IPS-18c (cell line): Measurements from ENCODE around the gene DGKG.

Source experiments
- H3K4me3 ChIP-seq: 2 replicates; pipeline ENCODE4 v1.7.0; 2013; ENCODE audit warnings: low read depth, mild to moderate bottlenecking, low read length, moderate library complexity; ENCODE audit not compliant: insufficient read depth
- H3K9me3 ChIP-seq: one replicate; pipeline ENCODE4 v1.6.1; 2013; ENCODE audit warnings: mild to moderate bottlenecking, low read length, moderate library complexity; ENCODE audit not compliant: control insufficient read depth, insufficient read depth

Gene DGKG

DNA sequence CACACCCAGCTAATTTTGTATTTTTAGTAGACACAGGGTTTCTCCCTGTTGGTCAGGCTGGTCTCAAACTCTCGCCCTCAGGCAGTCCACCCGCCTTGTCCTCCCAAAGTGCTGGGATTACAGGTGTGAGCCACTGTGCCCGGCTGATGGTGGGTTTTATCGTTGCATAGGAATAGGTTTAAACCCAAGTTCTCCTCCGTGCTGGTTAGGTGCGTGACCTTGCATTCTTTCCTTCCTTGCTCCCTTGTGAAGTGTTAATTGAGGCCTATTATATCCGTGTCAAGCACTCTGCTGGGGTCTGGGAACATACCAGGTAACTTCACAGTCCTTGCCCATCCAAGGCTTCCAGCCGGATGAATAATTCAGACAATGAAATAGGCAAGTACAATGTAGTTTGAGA lies 233.9 kb downstream of the DGKG start:
- Histone ChIP-seq H3K9me3 (peaks cover 2% of the 10 kb centered on the region), H3K4me3 (no peak overlapping the region)

DNA sequence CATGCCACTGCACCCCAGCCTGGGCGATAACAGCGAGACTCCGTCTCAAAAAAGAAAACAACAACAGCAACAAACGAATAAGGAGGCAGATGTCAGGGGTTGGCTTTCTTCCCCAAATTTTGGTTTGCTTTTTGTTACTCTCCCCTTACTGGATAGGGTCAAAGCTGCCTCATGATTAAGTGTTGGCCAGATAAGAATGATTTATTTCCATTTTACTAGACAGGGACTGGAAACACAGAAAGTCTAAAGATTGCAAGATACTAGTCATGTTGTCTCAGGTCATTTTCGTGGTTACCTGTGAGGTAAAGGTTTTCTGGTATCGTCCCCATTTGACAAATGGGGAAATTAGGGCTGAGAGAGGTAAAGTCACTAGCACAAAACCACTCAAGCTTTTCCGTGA lies 234.6 kb downstream of the DGKG start:
- Histone ChIP-seq H3K4me3 (no peak overlapping the region), H3K9me3 (peaks cover 2% of the 10 kb centered on the region)

DNA sequence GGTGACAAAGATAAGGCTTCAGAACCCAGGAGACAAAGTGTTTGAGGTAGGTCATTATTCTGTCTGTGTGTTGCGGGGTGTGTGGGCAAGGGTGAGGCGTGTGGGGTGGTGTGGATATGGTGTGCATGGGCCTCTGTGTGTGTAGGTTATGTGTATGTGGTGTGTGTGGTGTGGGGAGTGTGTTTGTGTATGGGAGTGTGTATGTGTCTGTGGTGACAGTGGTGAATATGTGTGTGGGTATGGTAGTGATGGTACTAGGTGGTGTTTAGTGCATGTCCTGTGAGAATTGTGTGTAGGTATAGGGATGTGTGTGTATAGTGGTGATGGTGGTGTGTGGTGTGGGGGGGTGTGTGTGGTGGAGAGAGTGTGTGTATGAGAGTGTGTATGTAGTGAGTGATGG lies 236.9 kb downstream of the DGKG start:
- Histone ChIP-seq H3K9me3 (peaks cover 2% of the 10 kb centered on the region), H3K4me3 (no peak overlapping the region)

DNA sequence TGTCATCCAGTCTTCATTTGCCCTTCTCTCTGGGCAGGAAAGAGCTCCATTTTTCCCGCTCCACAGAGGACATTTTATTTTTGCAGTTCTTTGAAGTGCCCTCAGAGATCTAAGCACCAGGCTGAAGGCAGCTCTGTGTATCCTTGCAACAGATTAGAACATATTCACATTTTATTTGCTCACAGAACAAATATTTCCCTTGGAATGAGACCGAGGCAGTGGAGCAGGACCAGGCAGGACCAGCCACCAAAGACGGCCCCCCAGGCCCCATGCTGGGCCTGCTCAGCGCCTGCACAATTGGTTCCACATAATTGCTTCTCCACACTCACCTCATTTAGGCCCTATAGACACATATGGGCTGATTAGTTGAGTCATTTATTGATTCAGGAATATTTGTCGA lies 237.4 kb downstream of the DGKG start:
- Histone ChIP-seq H3K9me3 (peaks cover under 1% of the 10 kb centered on the region), H3K4me3 (no peak overlapping the region)

DNA sequence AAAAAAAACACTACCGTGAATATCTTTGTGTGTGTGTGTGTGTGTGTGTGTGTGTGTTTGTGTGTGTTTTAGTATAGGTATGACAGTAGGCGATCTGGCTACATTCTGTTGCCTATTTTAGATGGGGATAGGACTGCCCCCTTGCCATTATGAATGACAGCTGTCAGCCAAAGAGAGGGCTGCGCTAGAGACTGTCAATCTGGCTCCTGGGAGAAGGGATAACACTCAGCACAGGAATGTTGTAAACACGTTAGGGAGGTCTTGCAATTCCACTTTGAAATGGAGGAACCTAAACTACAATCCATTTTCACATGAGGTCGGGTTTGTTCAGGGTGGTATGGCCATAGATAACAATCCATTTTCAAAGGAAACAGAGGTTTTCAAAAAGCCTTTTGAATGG lies 239.0 kb downstream of the DGKG start:
- Histone ChIP-seq H3K9me3 (no peaks in the 10 kb centered on the region), H3K4me3 (no peak overlapping the region)

DNA sequence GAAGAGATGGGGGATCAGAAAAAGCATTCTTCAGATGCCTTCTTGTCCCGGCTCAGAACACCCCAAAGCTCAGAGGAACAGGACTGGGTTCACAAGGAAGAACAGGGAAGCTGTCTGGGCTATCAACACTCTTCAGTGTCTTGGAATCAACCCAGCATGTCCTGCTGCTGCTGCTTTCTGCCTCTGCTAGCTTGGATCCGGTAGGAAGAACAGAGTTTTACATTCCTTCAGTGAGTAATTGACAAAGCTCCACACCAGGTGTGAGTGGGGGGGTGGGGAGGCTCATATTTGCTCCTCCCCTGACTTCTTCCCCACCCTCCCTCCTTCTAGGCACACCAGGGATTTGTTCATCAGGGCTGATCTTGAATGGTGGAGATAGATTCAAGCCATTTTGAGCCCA lies 240.1 kb downstream of the DGKG start:
- no peak overlapping the region for H3K4me3 ChIP-seq

DNA sequence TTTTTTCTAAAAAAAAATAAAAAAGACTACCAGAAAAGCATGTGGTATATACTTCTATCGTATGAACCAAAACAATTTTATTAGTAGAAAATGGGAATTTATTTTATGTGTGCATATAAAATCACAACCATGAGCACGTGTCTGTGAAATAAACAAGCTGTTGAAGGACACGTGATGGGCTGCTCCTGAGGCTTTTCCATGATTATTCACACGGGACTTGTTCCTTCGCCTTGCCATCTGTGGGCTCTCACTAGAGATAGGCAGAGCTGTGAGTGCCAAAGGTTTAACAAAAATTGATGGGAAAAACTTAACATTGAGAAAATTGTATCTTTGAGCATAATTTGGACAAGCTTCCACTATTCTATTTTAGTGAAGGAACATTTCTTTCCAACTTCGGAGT lies 240.8 kb downstream of the DGKG start:
- Histone ChIP-seq H3K4me3 (no peak overlapping the region), H3K9me3 (no peaks in the 10 kb centered on the region)

More for the DNA sequence above, 240.1 kb downstream of the DGKG start:
- no peaks in the 10 kb centered on the region for H3K9me3 ChIP-seq

DNA sequence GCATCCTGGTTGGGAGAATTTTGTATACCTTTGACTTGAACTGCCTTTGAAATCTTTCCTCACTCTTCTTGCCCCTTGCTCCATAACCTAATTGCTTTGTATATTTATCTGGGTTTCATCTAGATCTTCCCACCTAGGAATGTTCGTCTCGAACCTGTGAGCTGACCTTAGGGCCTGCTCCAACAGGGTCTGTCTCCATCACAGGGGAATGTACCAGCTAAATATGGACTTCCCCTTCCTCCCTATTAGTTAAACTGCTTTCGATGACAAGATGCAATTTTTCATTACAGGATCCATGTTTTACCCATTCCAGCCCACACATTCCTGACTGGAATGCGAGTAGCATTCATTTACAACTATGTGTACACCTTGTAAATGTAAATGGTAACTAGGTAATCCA lies 242.5 kb downstream of the DGKG start:
- Histone ChIP-seq H3K4me3 (no peak overlapping the region), H3K9me3 (no peaks in the 10 kb centered on the region)

DNA sequence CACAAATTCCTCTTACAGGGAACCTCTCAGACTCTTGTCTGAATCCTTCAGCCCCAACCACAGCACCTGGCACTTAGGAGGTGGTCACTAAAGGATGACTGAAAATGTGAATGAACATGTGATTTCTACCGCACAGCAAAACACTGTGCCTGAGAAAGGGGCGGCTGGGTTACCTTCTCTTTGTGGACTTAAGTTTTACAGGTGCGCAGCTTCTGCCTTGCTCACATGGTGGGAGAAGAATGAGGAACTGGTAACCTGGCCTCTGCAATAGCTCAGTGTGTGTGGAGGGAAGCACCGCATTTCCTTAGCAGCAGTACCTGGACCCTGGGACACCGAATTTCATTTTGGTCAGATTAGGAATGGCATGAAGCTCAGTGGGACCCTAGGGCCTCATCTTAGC lies 243.3 kb downstream of the DGKG start:
- Histone ChIP-seq H3K4me3 (no peak overlapping the region), H3K9me3 (no peaks in the 10 kb centered on the region)

DNA sequence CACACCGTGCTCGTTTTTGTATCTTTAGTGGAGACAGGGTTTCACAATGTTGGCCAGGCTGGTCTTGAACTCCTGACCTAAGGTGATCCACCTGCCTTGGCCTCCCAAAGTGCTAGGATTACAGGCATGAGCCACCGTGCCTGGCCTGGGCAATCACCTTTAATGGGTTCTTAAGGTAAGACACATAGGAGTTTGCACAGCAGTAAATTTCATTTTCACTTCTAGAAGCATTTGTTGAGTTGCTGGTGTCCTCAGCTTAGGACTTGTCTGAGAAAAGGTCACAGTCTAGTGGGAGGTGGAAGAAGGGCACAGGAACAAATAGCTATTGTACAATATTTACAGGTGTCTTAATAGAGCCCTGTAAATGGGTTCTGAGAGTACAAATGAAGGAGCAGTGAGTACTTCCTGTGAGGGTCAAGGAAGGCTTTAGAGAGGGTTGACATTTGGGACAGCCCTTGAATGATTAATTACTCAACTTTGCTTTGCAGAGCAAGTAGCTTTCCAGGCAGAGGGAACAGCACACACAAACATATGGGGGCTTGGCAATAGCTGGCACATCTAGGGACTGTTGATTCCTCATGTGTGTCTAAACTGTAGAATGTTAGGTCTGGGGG lies 244.4 kb downstream of the DGKG start:
- Histone ChIP-seq H3K9me3 (no peaks in the 10 kb centered on the region), H3K4me3 (no peak overlapping the region)

DNA sequence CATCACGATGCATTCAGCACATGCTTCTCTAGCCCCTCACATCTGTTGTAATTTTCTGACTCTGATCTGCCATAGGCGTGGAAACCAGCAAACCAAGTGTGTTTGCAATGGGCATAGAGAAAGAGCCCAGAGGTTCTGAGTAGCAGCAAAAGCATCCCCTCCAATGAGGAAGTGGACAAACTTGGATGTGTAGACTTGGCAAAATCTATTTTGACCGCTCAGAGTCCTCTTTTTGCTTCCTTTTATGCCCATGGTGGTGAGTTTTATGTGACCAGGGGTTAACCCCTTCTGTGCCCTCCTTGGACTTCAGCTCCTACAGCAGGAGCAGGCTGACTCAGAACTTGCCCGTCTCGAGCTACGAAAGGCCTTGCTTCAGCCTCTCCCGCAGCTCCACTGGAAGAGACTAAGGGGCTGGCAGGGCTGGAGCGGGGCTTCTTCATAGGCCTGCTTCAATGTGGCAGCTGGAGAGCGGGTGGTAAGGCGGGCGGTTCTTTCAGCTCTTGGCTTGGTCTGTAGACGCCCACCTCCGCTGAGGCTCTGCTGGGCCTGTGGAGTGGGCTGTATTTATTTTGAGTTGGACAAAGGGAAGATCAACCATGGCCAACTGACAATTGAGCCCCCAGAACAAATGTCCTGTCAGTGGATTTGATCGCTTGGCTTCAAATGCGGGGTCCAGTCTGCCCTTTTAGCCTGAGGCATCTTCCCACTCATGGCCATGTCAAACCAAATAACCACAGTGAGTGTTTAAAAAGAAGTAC lies 246.6 kb downstream of the DGKG start:
- no peaks in the 10 kb centered on the region for H3K9me3 ChIP-seq
- H3K4me3 ChIP-seq: no peak overlapping the region

DNA sequence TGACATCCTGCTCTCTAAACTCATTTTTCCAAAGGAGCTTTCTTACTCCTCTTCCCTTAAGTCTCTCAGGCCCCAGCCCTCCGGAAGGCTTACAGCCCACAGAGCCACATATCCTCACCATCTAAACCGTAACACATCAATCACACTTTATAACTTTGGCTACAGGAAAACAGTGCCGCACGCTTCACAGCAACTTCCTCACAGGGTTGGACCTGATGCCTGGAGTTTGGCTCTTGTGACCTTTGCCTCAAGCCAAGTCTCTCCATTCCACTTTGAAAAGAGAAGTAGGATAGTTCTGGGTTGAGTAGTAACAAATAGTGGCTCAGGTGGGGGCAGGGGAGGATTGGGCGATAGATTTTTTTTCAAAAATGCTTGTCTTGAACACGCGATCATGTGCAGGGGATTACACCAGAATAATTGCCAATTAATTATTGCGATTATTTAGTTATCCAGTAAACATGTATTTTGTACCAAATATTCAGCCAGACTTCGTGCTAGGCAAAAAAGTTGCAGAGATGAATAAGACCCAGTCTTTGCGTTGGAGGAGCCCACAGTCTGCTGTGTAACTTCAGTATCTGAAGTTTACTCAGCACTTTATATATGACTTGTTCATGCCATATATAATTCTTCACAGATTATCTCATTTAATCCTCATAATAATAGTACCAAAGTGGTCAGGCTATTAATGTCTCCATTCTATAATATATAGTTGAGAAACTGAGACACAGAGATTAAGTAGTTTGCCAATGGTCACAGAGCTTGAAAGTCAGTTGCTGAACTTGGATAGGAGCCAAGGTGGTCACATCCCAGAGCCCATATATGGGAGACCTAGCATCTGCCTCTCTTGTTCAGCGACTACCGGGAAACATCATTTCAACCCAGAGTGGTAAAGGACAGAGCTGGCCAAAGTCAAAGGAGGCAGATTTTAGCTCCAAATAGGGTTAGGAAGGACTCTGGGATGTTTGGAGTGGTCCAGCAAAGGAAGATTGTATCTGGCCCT lies 250.8 kb downstream of the DGKG start:
- Histone ChIP-seq H3K4me3 (no peak overlapping the region), H3K9me3 (no peaks in the 10 kb centered on the region)

DNA sequence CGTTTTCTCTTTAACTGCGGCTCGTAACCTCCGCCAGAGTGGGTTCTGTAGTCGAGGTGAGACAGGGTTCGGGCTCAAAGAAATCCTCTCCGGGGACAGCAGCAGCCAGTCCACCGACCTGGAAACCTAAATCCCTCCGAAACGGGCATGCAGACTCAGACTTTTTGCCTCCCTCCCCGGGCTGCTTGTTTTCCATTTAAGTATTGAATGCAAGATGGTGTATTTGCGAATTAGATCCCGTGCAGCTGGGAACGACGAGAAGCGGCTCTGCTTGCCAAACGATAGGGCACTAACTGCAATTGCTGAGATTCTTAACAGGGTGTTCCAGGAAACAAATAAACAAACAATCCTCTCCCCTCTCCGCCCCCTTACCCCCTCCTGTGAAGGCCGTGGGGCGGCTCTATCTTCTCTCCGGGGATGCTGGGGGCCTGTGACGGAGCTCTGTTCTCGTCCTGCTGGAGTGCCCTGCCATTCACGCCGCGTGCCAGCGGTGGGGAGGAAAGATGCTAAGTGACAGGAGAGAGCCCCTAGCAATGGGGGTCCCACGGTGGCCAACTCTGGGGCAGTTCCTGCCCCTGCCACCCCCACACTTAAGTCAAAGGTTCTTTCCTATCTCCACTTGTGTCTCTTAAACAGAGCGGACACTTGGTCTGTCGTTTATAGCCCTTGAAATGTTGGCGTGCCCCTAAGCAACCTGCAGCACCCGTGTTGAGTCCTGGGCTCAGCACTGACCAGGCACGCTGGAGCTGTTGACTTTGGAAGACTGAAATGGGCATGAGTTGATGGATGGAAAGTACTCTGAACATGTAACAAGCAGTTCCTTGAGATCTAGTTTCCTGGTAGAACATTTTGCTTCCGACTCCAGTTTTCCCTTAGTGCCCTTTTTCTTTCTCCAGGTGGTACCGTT lies 251.9 kb downstream of the DGKG start:
- peak overlapping the region; percentile 56 for H3K4me3 ChIP-seq

DNA sequence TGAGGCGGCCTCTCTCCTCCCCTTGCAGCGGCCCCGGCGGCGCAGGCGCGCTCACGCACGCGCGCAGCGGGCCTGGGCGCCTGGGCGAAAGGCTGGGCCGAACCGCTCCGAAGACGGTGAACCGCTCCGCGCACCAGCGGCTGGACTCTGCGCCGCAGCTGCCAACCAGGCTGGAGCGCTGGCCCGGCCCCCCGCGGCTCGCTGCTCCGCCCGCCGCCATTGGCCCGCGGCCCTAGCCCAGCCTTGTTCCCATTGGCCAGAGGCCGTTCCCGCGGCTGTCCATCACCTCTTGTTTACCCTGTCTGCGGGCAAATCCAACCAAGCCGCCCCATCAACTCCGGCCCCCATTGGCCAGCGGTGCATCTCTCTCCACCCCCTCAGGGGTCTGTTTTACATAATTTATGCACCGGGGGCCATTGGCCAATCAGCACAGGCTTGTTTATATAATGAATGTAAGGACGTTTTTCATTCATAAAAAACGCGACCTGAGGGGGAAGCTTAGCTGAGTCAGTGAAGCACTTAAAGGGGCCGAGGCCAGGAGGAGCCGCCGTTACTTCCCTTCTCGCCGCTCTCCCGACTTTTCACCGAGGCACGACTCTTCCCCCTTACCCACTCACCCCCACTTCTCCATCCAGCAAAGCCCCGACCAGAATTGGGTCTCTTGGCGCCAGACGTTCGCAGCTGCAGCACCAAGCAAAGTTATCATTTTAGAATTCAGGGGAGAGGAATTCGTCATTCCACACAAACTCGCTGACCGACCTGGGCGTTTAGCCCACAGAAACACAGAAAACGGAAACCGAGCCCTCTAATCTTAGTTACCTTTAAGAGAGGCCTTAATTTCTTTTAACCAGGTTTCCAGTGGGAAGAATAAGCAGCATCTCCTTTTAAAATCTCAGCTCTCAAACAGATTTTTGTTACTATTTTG lies 252.8 kb downstream of the DGKG start, which contains the start of gene ETV5:
Gene ETV5 (minus strand): TSS at position 149 of the 925 bp plus-strand sequence. CDS start 3,221 bp downstream, outside the sequence.
- H3K9me3 ChIP-seq: no peaks in the 10 kb centered on the region

More for the DNA sequence above, 251.9 kb downstream of the DGKG start:
- H3K9me3 ChIP-seq: no peaks in the 10 kb centered on the region

DNA sequence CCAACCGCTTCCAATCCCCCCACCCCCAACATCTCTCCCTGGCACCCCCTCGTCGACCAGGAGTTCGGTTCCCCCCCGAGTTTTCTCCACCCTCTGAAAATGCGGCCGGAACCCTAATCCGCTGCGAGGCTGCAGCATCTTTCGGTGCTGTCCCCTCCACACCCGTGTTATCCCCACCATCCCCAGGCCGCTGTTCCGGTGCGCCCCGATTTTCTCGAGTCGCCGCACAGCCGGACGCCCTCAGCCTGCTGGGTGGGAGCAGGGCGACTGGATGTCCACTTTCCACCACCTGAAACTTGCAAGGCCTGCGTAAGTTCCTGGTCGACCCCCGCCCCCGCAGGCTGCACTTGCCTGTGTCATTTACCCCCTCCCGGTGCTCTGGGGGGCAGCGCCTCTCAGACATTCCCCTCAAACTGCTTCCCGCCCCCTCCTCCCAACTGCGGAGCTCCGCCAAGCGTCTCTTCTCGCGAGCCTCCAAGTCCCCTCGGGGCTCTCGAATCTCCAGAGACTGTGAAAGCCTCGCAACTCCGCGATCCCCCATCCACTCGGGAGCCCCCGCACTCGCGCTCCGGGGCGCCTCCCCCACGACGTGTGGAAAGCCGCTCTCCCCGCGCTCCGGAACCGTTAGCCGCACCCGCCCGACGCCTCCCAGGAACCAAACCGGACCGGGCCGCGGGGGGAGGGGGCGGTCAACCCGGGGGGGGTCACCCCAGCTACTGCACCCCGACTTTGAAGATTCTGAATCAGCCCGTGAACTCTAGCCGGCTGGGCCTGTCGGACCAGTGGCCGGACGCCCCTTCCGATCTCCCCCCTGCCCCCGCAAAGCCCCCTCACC lies 253.7 kb downstream of the DGKG start:
- peak overlapping the region; percentile 64 for H3K4me3 ChIP-seq
- H3K9me3 ChIP-seq: no peaks in the 10 kb centered on the region

More for the DNA sequence above, 252.8 kb downstream of the DGKG start, which contains the start of gene ETV5:
- H3K4me3 ChIP-seq: peak within 1 kb of the TSS; percentile 64
